IMR-90 (cell line): ENCODE measurements around the gene KLHDC7B. TPM values are rescaled to one million over a fixed set of nuclear protein-coding genes. Genes with fewer than 3 reads are reported as not detected.

Experiments
- ATAC-seq: fragments of 200-7000 bp; cut with Tn5 transposase; 2 replicates; pipeline ENCODE4 v1.9.1; 2020; ENCODE audit warnings: low read depth, mild to moderate bottlenecking, moderate library complexity
- BruUV-seq: library from RNA; stranded (reverse); fragments of 400-500 nt; replicated peaks from 2 replicates; lab custom pipeline; 2021; lab: Mats Ljungman, UMichigan
- CTCF ChIA-PET: fragments of 300-600 bp; formaldehyde crosslinking; extraction: SDS; loops from one replicate; lab custom pipeline; 2021; ENCODE audit warnings: antibody characterized with exemption; lab: Yijun Ruan, JAX
- POLR2A ChIA-PET: fragments of 300-600 bp; sonication (Branson Sonifier 250); formaldehyde crosslinking; loops from one replicate; lab custom pipeline; 2022; ENCODE audit warnings: antibody characterized with exemption; ENCODE audit not compliant: unreplicated experiment; lab: Charles Lee
- DNase-seq: peaks from one replicate; pipeline ENCODE4 v3.0.0; 2013
- H2AFZ ChIP-seq: replicated peaks from 2 replicates; pipeline ENCODE3; 2013; ENCODE audit warnings: low read length, mild to moderate bottlenecking; ENCODE audit not compliant: poor library complexity
- H2AK5ac ChIP-seq: 2 replicates; pipeline ENCODE4 v1.6.1; 2013; ENCODE audit warnings: low read depth, low read length, inconsistent platforms
- H2AK9ac ChIP-seq: replicated peaks from 2 replicates; pipeline ENCODE3; 2013; ENCODE audit warnings: mild to moderate bottlenecking, low read depth, low read length, moderate library complexity; ENCODE audit not compliant: poor library complexity
- H2BK120ac ChIP-seq: 2 replicates; pipeline ENCODE4 v1.6.1; 2013; ENCODE audit warnings: low read depth, low read length, inconsistent platforms
- H2BK15ac ChIP-seq: 3 replicates; pipeline ENCODE4 v1.6.1; 2013; ENCODE audit warnings: low read depth, low read length, inconsistent platforms
- H2BK20ac ChIP-seq: 2 replicates; pipeline ENCODE4 v1.6.1; 2013; ENCODE audit warnings: low read depth, mild to moderate bottlenecking, inconsistent platforms, low read length, moderate library complexity
- H2BK5ac ChIP-seq: 2 replicates; pipeline ENCODE4 v1.6.1; 2013; ENCODE audit warnings: mild to moderate bottlenecking, low read depth, low read length, inconsistent platforms; ENCODE audit not compliant: poor library complexity, severe bottlenecking
- H3K14ac ChIP-seq: replicated peaks from 2 replicates; pipeline ENCODE4 v1.6.1; 2013; ENCODE audit warnings: low read depth, low read length, inconsistent platforms
- H3K18ac ChIP-seq: 2 replicates; pipeline ENCODE4 v1.6.1; 2013; ENCODE audit warnings: low read depth, low read length, control low read depth
- H3K23ac ChIP-seq: 2 replicates; pipeline ENCODE4 v1.6.1; 2013; ENCODE audit warnings: low read depth, low read length, inconsistent platforms
- H3K27ac ChIP-seq: 2 replicates; pipeline ENCODE4 v1.5.1; 2013; ENCODE audit warnings: mild to moderate bottlenecking, control low read depth, low read length; ENCODE audit not compliant: insufficient read depth
- H3K27me3 ChIP-seq: 2 replicates; pipeline ENCODE4 v1.6.1; 2013; ENCODE audit warnings: low read length; ENCODE audit not compliant: control insufficient read depth, insufficient read depth
- H3K36me3 ChIP-seq: 2 replicates; pipeline ENCODE4 v1.6.1; 2013; ENCODE audit warnings: low read length, mixed read lengths; ENCODE audit not compliant: control insufficient read depth, insufficient read depth
- H3K4ac ChIP-seq: 2 replicates; pipeline ENCODE4 v1.6.1; 2013; ENCODE audit warnings: low read depth, low read length, inconsistent platforms
- H3K4me1 ChIP-seq: 2 replicates; pipeline ENCODE4 v1.6.1; 2013; ENCODE audit warnings: low read length, mixed read lengths; ENCODE audit not compliant: control insufficient read depth, insufficient read depth
- H3K4me2 ChIP-seq: 2 replicates; pipeline ENCODE4 v1.6.1; 2013; ENCODE audit warnings: low read depth, mild to moderate bottlenecking, control low read depth, low read length, moderate library complexity
- H3K4me3 ChIP-seq: 2 replicates; pipeline ENCODE4 v1.5.1; 2013; ENCODE audit warnings: low read depth, mild to moderate bottlenecking, control low read depth, low read length, moderate library complexity; ENCODE audit not compliant: insufficient read depth
- H3K56ac ChIP-seq: 2 replicates; pipeline ENCODE4 v1.6.1; 2013; ENCODE audit warnings: low read length, inconsistent platforms; ENCODE audit not compliant: insufficient read depth; ENCODE audit errors: extremely low read depth
- H3K79me1 ChIP-seq, 2 experiments: 2 replicates each; pipeline ENCODE4 v1.6.1; 2013; ENCODE audit warnings: low read length in 2 of 2, inconsistent platforms in 1 of 2, low read depth in 1 of 2
- H3K9ac ChIP-seq: 2 replicates; pipeline ENCODE4 v1.6.1; 2013; ENCODE audit warnings: low read depth, low read length, control low read depth
- H3K9me1 ChIP-seq: 2 replicates; pipeline ENCODE4 v1.6.1; 2013; ENCODE audit warnings: low read length, inconsistent platforms; ENCODE audit not compliant: insufficient read depth
- H3K9me3 ChIP-seq: 2 replicates; pipeline ENCODE4 v1.6.1; 2013; ENCODE audit warnings: low read length; ENCODE audit not compliant: control insufficient read depth, insufficient read depth
- H4K20me1 ChIP-seq: 2 replicates; pipeline ENCODE4 v1.6.1; 2013; ENCODE audit warnings: low read length, inconsistent platforms; ENCODE audit not compliant: insufficient read depth
- H4K5ac ChIP-seq: 2 replicates; pipeline ENCODE4 v1.6.1; 2013; ENCODE audit warnings: mild to moderate bottlenecking, low read depth, low read length, control low read depth
- H4K8ac ChIP-seq, 2 experiments: 2 replicates each; pipeline ENCODE4 v1.6.1; 2013; ENCODE audit warnings: low read depth in 2 of 2, low read length in 2 of 2, control low read depth in 1 of 2, inconsistent platforms in 1 of 2
- H4K91ac ChIP-seq: 2 replicates; pipeline ENCODE4 v1.6.1; 2013; ENCODE audit warnings: low read depth, low read length, inconsistent platforms; ENCODE audit not compliant: insufficient read depth
- NFE2L2 ChIP-seq: fragments of 150-350 bp; IDR thresholded peaks from 2 replicates; pipeline ENCODE4 v1.6.1; 2016; ENCODE audit warnings: low read depth, mild to moderate bottlenecking, low read length
- RCOR1 ChIP-seq: IDR thresholded peaks from 2 replicates; pipeline ENCODE4 v1.6.1; 2012; ENCODE audit warnings: mild to moderate bottlenecking, low read length, improper control_type of control experiment; ENCODE audit not compliant: insufficient replicate concordance
- WGBS, 2 experiments: methylation state at CpG; one replicate each; pipeline versions ENCODE4 v1.1.5 to v1.1.7; 2013; ENCODE audit warnings: missing lambda C conversion rate in 2 of 2; ENCODE audit not compliant: insufficient read length in 1 of 2; ENCODE audit errors: extremely low coverage in 2 of 2; 5-methylcytosine and 5-hydroxymethylcytosine counted together
- dilution Hi-C: fragments of 300-500 bp; cut with HindIII; formaldehyde crosslinking; loops from one replicate; pipeline ENCODE4 v1.14.3; 2018; ENCODE audit warnings: low sequenced_read_pairs; ENCODE audit not compliant: unreplicated experiment
- in situ Hi-C: fragments of 300-500 bp; cut with MboI; formaldehyde crosslinking; loops from 3 replicates; pipeline ENCODE4 v1.14.3; 2019; ENCODE audit warnings: low sequenced_read_pairs, inconsistent platforms, mixed read lengths
- intact Hi-C: fragments of 100-400 bp; cut with micrococcal nuclease; formaldehyde crosslinking; loops from 2 replicates; pipeline ENCODE4 v1.10.0; 2022
- polyA plus RNA-seq, 3 experiments: library from polyadenylated mRNA; depleted of rRNA; stranded (reverse); fragments of >200 nt; gene quantifications; 2 replicates each; pipeline ENCODE4 v1.2.3, GENCODE V29; 2012; ENCODE audit warnings: low replicate concordance in 1 of 3
- total RNA-seq: library from RNA; depleted of rRNA; stranded (reverse); fragments of >200 nt; gene quantifications from 2 replicates; pipeline ENCODE4 v1.2.3, GENCODE V29; 2012

Gene KLHDC7B
- total and polyA plus RNA-seq, 2 of the 4 experiments (the other 2 are of a cell fraction), result 0.05 TPM; not detected in 1

DNA sequence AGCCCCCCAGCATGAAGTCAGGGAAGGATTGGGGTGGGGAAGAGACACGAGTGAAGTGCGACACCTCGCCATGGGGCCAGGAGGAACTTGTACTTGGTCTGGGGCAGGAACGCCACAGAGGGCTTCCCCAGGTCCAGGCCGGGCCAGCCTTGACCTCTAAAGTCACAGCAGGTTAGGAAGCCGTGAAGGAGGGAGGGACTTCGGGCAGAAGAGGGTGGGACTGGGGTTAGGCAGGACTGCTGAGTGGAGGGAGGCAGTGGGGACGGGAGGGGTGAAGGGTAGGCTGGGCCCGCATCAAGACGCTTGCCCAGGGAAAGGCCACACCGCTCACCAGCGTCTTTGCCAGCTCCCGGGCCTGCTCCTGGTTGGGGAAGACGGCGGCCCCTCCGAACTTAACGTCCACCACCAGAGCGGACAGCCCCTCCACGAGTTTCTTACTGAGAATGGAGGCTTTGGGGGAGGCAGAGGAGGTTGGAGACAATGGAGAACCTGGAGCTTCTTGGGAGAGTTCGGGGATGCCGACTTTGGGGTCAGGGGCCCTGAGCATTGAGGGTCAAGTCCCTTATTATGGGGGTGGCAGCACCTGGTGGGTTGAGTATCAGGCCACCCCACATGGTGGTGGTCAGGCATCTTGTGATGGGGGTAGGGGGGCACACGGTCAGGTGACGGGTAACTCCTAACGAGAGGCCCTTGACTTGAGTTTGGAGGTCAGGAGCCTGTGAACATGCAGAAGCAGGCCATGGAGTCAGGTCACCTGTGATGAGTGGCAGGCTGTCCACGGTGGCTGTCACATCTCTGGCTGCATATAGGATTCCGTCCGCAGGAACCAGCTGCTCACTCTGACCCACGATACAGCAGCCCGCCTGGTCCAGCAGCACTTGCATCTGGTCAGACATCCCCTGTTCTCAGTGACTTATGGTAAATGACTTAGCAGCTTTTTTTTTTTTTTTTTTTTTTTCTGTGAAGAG, 18.6 kb upstream of the KLHDC7B start:
- H2AK9ac ChIP-seq, result peak overlapping the region; percentile 99
- ATAC-seq (no peak), DNase-seq (no peak)
- H2BK15ac ChIP-seq, result no peak overlapping the region; the same call in 2 of the 3 replicates
- H4K8ac ChIP-seq, result peak overlapping the region; percentile 81 to 82
- peaks cover 5% of the 10 kb centered on the region; the same call in 1 of the 2 replicates for H3K27me3 ChIP-seq
- peaks cover 11 to 46% of the 10 kb centered on the region in 2 experiments for H3K79me1 ChIP-seq
- dilution Hi-C loops (no loop called here), in situ Hi-C loops (loop anchor here (5.0 kb wide), 1 partner anchor 50 kb away; the partner anchor contains the start of gene CPT1B), intact Hi-C loops (loop anchor here (5.0 kb wide), 1 partner anchor 55 kb away; the partner anchor contains the start of gene CHKB)
- 52% methylated on average over 5 of the region's 29 CpGs; no CpG with 5 or more reads in 1 of the 2 experiments for WGBS, 2 experiments
- H3K4ac ChIP-seq, result peak overlapping the region; percentile 96
- TF ChIP-seq RCOR1 (no peak), NFE2L2 (0 out of 2 replicates have a peak, but pooled peaks have one; percentile 4)
- H3K9me1 ChIP-seq, result peaks cover 15% of the 10 kb centered on the region
- H3K56ac ChIP-seq, result peak overlapping the region; percentile 61; the same call in 1 of the 2 replicates
- peak overlapping the region; percentile 79 for H4K5ac ChIP-seq
- H2AK5ac ChIP-seq, result peak overlapping the region; percentile 94
- peaks cover 17% of the 10 kb centered on the region for H3K36me3 ChIP-seq
- H2BK120ac ChIP-seq, result no peak overlapping the region; the same call in 1 of the 2 replicates
- peak overlapping the region; percentile 84 for H3K4me3 ChIP-seq
- CTCF ChIA-PET, result interaction anchor here (0.7 kb wide), 1 partner anchor 14 kb away, joined by 3 read pairs; no protein-coding TSS in a partner anchor
- no TSS peak for BruUV-seq
- peak overlapping the region; percentile 72 for H3K9ac ChIP-seq
- H2AFZ ChIP-seq, result peak overlapping the region; percentile 96
- POLR2A ChIA-PET, result no interaction called here
- peak overlapping the region; percentile 97 for H3K23ac ChIP-seq
- peak overlapping the region; percentile 76 for H4K91ac ChIP-seq
- no peak overlapping the region for H3K18ac ChIP-seq
- peak overlapping the region; percentile 96 for H3K27ac ChIP-seq
- peak overlapping the region; percentile 85 for H2BK5ac ChIP-seq
- H3K4me1 ChIP-seq, result peaks cover 20% of the 10 kb centered on the region
- H2BK20ac ChIP-seq, result no peak overlapping the region
- peak overlapping the region; percentile 90 for H3K4me2 ChIP-seq
- peak overlapping the region; percentile 92 for H3K14ac ChIP-seq
- H3K9me3 ChIP-seq, result no peaks in the 10 kb centered on the region
- peaks cover 19% of the 10 kb centered on the region for H4K20me1 ChIP-seq
